ENCODE results near the gene LMBRD2.

- TF ChIP-seq CTCF (conservative IDR thresholded peaks at IDR 0.05 in 1 of 2, IDR thresholded peaks at IDR 0.05 in 1 of 2; ENCODE audit: low read depth in 1 of 2, low read length in 2 of 2) (no peak), EZH2 (IDR thresholded peaks at IDR 0.05; ENCODE audit: low read length, missing control alignments) (no peak)
Observed at GRCh38 chr5:36181774-36182173, 30.1 kb upstream of the LMBRD2 start.

Measured in fibroblast of lung (primary cell).